Neural progenitor cell (in vitro differentiated cells): ENCODE data around the gene CASP4.

Experiments
- EZH2 ChIP-seq: fragments of 200-600 bp; sonication (generic); IDR thresholded peaks from 2 replicates; pipeline ENCODE4 v1.6.1; 2017; ENCODE audit warnings: antibody characterized with exemption, mild to moderate bottlenecking, moderate library complexity
- TF ChIP-seq, protein P1 (sequence below): fragments of 200-600 bp; sonication (generic); IDR thresholded peaks from 2 replicates; pipeline ENCODE4 v1.5.1; 2017; ENCODE audit warnings: antibody characterized with exemption, mild to moderate bottlenecking

DNA sequence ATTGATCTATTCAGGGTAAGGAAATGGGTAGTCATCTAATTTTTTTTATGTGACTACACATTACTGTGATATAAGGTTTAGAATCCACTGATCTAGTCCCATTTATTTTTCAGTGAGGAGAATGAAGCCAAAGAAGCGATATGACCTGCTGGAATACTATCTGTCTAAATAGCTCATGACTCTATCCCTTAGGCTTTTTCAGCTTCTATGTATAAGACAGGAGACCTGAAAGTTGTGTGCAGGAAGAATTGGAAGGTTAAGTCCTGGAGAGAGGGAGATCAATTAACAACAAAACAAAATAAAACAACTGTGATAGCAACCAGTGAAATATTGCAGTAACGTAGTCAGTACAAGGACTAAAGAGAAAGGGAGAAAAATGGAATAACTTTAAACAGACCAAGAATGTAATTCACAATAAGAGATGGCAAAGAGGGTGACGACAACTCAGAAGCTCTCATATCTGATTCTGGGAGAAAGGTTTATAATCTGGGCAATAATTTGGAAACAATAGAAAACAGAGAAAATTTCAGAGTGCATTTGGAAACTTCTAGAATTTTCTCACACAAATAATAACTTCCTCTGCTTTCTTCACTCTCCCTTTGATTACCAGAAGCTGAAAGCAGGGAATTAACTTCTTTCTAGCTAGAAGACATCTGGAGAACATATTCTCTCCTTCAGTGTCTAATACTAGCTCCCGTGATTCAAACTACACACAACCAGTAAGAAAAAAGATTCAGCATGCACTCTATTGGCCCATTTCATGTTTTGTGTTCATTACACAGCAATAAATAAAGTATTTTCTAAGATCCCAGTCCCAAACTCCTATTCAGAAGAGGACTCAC is 50.9 kb downstream of the CASP4 start:
- no peak for TF ChIP-seq EZH2
- TF ChIP-seq, protein P1, sequence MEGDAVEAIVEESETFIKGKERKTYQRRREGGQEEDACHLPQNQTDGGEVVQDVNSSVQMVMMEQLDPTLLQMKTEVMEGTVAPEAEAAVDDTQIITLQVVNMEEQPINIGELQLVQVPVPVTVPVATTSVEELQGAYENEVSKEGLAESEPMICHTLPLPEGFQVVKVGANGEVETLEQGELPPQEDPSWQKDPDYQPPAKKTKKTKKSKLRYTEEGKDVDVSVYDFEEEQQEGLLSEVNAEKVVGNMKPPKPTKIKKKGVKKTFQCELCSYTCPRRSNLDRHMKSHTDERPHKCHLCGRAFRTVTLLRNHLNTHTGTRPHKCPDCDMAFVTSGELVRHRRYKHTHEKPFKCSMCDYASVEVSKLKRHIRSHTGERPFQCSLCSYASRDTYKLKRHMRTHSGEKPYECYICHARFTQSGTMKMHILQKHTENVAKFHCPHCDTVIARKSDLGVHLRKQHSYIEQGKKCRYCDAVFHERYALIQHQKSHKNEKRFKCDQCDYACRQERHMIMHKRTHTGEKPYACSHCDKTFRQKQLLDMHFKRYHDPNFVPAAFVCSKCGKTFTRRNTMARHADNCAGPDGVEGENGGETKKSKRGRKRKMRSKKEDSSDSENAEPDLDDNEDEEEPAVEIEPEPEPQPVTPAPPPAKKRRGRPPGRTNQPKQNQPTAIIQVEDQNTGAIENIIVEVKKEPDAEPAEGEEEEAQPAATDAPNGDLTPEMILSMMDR = no peak
